ENCODE measurements around the gene RESF1.

The RESF1 gene

DNA sequence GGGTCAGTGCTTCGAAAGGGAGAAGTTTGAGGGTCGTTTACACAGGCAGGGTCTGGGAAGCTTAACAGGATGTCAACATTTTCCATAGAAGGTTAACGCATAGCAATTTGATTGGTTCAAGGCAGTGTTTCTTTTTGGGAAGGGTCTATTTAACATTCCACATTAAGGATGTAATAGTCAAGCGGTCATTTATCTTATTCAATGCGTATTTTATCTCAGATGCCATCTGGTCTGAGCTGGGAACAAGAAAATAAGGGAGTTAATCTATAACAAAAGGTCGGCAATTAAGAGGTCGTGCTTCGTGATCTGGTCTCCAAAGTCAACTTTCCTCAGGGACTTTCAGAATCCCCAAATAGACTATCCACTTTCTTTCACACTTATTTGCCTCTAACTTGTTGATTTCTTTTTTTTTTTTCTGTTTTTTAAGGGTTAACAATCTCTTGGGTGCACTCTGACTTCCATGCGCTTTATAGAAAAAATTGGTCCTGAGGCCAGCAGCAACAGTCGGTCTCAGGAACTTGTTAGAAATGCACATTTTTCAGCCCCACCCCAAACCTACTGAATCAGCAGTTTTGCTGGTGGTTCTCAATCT, 550 bp upstream of the RESF1 start:
- CTCF ChIA-PET = no interaction called here
- POLR2A ChIA-PET (ENCODE audit: low non-redundant PET) = no interaction called here
- H3K27ac ChIP-seq = peak overlapping the region; percentile 95
- TF ChIP-seq, protein P1, sequence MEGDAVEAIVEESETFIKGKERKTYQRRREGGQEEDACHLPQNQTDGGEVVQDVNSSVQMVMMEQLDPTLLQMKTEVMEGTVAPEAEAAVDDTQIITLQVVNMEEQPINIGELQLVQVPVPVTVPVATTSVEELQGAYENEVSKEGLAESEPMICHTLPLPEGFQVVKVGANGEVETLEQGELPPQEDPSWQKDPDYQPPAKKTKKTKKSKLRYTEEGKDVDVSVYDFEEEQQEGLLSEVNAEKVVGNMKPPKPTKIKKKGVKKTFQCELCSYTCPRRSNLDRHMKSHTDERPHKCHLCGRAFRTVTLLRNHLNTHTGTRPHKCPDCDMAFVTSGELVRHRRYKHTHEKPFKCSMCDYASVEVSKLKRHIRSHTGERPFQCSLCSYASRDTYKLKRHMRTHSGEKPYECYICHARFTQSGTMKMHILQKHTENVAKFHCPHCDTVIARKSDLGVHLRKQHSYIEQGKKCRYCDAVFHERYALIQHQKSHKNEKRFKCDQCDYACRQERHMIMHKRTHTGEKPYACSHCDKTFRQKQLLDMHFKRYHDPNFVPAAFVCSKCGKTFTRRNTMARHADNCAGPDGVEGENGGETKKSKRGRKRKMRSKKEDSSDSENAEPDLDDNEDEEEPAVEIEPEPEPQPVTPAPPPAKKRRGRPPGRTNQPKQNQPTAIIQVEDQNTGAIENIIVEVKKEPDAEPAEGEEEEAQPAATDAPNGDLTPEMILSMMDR (conservative IDR thresholded peaks at IDR 0.05; ENCODE audit: low read depth) = no peak
- no peak for DNase-seq (ENCODE audit: low spot score)

DNA sequence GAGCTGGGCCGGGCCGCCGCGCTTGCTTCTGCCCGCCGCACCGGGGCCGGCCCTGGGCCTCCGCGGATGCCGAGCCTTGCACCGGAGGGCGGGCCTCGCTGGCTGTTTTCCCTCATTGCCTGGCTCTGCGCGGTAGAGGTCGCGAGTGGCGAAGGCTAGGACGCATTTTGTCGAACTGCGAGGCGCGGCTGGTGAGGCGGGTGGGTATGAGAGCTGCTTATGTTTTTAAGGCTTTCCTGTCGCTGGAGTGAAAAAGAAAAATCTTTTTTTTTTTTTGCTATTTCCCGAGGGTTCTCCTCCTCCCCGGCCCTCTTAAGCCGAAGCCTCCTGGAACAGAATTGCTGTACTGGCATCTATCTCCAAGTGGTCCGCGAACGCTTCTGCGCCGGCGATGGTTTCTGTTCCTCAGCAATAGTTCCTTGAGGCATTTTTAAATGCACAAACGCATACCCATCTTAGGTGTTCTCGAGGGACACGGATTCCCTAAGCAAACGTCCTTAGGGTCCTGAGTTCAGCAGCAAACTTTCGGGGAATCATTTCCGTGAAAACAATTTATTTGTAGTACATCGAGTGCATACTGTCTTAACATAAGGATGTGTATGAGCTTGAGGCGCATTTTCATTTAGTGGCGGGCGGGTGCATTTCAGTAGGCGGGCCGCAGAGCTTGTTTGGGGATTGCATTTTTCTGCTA, 631 bp downstream of the RESF1 start:
- DNase-seq (ENCODE audit: low spot score) = peak; percentile 52
- TF ChIP-seq, protein P1 (conservative IDR thresholded peaks at IDR 0.05; ENCODE audit: low read depth) = 0 out of 2 replicates have a peak, but pooled peaks have one; percentile 24
- H3K27ac ChIP-seq = peak overlapping the region; percentile 95
- ChIA-PET POLR2A (ENCODE audit: low non-redundant PET) (interaction anchor here (0.6 to 1.1 kb wide), 3 partner anchors 18 to 226 kb away, joined by 3 to 4 read pairs (median 3); no protein-coding TSS in a partner anchor), CTCF (interaction anchor here (0.6 to 1.1 kb wide), 5 partner anchors 31 to 556 kb away, joined by 3 to 4 read pairs (median 3); no protein-coding TSS in a partner anchor)

DNA sequence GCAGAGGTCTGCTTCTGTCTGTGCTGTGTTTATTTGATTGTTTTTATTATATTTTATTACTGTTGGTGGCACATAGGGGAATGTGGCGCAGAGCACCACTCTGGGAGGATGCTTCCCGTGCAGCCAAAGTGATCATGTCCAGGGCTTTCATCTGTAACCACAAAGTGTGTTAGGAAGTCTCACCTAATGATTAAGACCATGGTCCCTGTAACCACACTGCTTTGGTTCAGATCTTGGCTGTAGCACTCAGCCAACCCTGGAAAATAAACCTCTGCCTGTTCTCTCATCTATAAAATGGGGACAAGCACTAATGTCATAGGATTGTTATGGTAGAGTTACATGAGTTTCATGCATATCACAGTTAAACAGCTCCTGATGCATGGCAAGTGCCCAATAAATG, 1.9 kb downstream of the RESF1 start:
- ChIA-PET CTCF (interaction anchor here (0.7 kb wide), 1 partner anchor 246 kb away, joined by 3 read pairs; no protein-coding TSS in a partner anchor), POLR2A (ENCODE audit: low non-redundant PET) (no interaction called here)
- no peak overlapping the region for H3K27ac ChIP-seq
- TF ChIP-seq, protein P1 (conservative IDR thresholded peaks at IDR 0.05; ENCODE audit: low read depth) = no peak
- no peak for DNase-seq (ENCODE audit: low spot score)

DNA sequence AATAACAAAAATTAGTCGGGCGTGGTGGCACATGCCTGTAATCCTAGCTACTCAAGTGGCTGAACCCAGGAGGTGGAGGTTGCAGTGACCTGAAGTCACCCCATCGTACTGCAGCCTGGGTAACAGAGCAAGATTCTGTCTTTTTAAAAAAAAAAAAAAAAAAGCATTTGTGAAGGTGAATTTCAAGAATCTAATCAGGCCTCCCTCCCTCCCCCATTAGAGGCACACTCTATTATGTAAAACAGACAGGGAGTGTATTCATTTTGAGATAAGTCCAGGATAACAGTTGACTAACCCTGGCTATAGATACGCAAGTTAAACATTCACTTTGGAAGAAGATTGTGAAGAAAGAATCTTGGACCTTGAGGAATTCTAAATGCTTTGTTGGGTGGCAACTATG, 2.9 kb downstream of the RESF1 start:
- H3K27ac ChIP-seq = no peak overlapping the region
- POLR2A ChIA-PET (ENCODE audit: low non-redundant PET) = no interaction called here
- DNase-seq (ENCODE audit: low spot score) = no peak
- CTCF ChIA-PET = interaction anchor here (0.6 to 1.0 kb wide), 2 partner anchors 148 to 280 kb away, joined by 3 read pairs; no protein-coding TSS in a partner anchor
- TF ChIP-seq, protein P1 (conservative IDR thresholded peaks at IDR 0.05; ENCODE audit: low read depth) = no peak

DNA sequence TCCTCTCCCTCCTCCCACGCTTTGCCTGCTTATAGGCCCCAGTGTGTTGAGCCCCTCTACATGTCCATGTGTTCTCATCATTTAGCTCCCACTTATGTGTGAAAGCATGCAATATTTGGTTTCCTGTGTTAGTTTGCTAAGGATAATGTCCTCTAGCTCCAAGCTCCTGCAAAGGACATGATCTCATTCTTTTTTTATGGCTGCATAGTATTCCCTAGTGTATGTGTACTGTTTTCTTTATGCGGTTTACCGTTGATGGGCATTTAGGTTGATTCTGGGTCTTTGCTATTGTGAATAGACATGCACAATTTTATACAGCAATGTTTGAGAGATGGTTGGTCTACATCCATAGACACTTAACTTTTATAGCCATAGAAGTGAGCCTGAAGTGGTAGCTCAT, 5.1 kb downstream of the RESF1 start:
- no peak overlapping the region for H3K27ac ChIP-seq
- POLR2A ChIA-PET (ENCODE audit: low non-redundant PET) = no interaction called here
- DNase-seq (ENCODE audit: low spot score) = no peak
- CTCF ChIA-PET = no interaction called here
- TF ChIP-seq, protein P1 (conservative IDR thresholded peaks at IDR 0.05; ENCODE audit: low read depth) = no peak

DNA sequence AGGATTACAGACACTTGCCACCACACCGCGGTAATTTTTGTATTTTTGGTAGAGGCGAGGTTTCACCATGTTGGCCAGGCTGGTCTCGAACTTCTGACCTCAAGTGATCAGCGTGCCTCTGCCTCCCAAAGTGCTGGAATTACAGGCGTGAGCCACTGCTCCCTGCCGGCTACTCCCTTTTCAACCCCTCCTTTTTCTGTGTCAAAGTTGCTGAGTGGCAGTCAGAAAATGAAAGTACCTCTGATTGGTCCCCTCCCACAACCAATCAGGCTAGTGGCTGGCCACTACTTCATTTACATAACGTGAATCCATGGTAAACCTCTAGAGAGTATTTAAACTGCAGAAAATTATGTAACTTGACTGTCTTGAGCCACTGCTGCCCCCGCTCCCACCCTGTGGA, 5.9 kb downstream of the RESF1 start:
- ChIA-PET POLR2A (ENCODE audit: low non-redundant PET) (no interaction called here), CTCF (no interaction called here)
- TF ChIP-seq, protein P1 (conservative IDR thresholded peaks at IDR 0.05; ENCODE audit: low read depth) = no peak
- no peak overlapping the region for H3K27ac ChIP-seq
- no peak for DNase-seq (ENCODE audit: low spot score)

Measured in RWPE1 (cell line).